Measurements from ENCODE around the gene PUM2. TPM values are rescaled to one million over a fixed set of nuclear protein-coding genes. Genes with fewer than 3 reads are reported as not detected.

Gene PUM2
- total RNA-seq, 1 donor from 2014 or later = 22.4 TPM

DNA sequence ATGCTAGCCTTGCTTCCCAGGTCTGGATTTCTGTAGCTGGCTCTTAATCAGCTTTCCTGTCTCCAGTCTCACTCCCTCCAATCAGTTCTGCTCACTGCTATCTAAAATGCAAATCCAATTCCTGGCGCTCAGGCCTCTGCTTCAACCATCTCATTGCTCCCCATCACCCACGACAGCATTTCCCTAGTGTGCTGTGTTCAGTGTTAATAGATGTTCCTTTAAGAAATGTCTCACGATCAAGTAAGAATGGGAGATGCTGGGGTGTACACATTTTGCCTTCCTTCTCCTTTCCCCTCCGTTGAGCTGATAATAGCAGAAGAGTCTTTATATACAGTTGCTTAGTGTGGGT is 1.6 kb upstream of the PUM2 start:
- Histone ChIP-seq H3K36me3 (no peaks in the 10 kb centered on the region), H3K27ac (peak overlapping the region; percentile 20 to 93), H3K27me3 (no peaks in the 10 kb centered on the region), H3K4me3 (no peak overlapping the region), H3K4me1 (peaks cover 0 to 18% of the 10 kb centered on the region in 2 donors), H3K9me3 (no peaks in the 10 kb centered on the region)
- TF ChIP-seq, protein P1, sequence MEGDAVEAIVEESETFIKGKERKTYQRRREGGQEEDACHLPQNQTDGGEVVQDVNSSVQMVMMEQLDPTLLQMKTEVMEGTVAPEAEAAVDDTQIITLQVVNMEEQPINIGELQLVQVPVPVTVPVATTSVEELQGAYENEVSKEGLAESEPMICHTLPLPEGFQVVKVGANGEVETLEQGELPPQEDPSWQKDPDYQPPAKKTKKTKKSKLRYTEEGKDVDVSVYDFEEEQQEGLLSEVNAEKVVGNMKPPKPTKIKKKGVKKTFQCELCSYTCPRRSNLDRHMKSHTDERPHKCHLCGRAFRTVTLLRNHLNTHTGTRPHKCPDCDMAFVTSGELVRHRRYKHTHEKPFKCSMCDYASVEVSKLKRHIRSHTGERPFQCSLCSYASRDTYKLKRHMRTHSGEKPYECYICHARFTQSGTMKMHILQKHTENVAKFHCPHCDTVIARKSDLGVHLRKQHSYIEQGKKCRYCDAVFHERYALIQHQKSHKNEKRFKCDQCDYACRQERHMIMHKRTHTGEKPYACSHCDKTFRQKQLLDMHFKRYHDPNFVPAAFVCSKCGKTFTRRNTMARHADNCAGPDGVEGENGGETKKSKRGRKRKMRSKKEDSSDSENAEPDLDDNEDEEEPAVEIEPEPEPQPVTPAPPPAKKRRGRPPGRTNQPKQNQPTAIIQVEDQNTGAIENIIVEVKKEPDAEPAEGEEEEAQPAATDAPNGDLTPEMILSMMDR (IDR thresholded peaks at IDR 0.05) = no peak
- DNase-seq (ENCODE audit: low spot score in 2 of 2) = no peak
- intact Hi-C loops (cut with DNase I) = no loop called here

DNA sequence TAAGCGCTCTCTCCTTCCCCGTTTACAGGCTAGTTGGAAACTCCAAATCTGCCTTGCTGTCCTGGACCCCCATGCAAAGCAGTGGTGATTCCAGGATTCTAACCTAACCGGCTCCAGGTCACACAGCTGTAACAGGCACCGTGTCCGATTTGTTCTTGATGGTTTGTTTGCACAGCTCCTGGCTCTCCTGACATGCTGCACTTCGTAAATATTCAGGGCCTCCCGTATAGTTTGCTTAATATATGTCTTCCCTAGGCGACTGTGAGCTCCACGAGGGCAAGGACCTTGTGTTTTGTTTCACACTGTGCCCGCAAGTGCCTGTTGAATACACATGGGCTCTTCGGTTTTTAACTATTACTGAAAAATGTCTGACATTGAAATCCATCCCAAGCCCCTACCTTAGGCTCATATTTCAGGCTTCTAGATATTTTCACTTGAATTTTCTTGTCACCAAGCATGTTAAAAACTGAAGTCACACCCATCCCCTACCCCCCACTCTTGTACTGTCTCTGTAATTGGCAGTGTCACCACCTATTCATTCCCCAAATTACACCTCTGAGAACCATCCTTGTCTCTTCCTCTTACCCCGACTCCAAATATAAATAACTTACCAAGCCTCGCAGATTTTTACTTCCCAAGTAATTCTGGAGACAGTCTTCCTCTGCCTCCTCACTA is 1.0 kb upstream of the PUM2 start:
- no peaks in the 10 kb centered on the region for H3K9me3 ChIP-seq
- no peak for DNase-seq (ENCODE audit: low spot score in 2 of 2)
- H3K4me3 ChIP-seq = peak overlapping the region; percentile 76 to 94
- H3K4me1 ChIP-seq = peaks cover 0 to 22% of the 10 kb centered on the region in 2 donors
- no peaks in the 10 kb centered on the region for H3K36me3 ChIP-seq
- TF ChIP-seq, protein P1 (IDR thresholded peaks at IDR 0.05) = no peak
- peak overlapping the region; percentile 88 to 93 for H3K27ac ChIP-seq
- intact Hi-C loops (cut with DNase I) = loop anchor here (1.0 to 2.0 kb wide), 2 partner anchors 71 to 300 kb away; partner anchors contain the start of gene HS1BP3
- H3K27me3 ChIP-seq = no peaks in the 10 kb centered on the region

DNA sequence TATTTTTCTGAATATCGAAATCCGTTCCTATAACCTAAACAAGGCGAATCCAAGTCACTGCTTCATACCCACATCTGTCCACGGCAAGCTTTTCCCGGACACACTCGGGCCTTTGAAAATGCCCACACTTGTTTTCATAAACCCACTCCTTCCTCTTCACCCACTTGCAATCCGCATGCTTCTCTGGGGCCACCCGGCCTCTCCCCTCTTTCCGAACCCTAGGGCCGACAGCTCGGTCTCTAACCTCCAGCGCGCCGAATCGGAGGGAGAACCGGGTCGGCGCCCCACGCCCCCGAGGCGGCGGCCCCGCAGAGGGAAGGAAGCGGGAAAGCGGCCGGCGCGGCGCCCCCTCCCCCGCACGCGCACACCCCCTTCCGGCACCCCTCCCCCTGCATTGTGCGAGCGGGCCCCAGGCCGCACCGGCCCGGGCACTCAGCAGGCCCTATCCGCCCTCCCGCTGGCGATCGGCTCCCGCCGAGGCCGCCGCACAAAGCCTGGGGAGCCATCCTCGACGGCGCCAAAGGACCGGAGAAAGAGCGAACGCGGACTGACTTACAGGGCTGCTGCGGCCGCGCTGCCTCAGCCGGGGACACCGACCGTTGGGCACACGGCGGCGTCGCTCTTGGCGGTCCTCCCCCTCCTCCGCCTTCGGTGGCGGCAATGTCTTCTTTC is 467 bp downstream of the PUM2 start:
- DNase-seq (ENCODE audit: low spot score in 2 of 2) = peak in 1 of 2 donors; percentile 67
- H3K27me3 ChIP-seq = no peaks in the 10 kb centered on the region
- TF ChIP-seq, protein P1 (IDR thresholded peaks at IDR 0.05) = no peak
- H3K4me1 ChIP-seq = peaks cover 0 to 29% of the 10 kb centered on the region in 2 donors
- peak overlapping the region; percentile 88 to 93 for H3K27ac ChIP-seq
- peak overlapping the region; percentile 76 to 94 for H3K4me3 ChIP-seq
- no peaks in the 10 kb centered on the region for H3K36me3 ChIP-seq
- no peaks in the 10 kb centered on the region for H3K9me3 ChIP-seq
- intact Hi-C loops (cut with DNase I) = loop anchor here (1.0 to 2.0 kb wide), 2 partner anchors 24 to 73 kb away; no protein-coding TSS in a partner anchor

DNA sequence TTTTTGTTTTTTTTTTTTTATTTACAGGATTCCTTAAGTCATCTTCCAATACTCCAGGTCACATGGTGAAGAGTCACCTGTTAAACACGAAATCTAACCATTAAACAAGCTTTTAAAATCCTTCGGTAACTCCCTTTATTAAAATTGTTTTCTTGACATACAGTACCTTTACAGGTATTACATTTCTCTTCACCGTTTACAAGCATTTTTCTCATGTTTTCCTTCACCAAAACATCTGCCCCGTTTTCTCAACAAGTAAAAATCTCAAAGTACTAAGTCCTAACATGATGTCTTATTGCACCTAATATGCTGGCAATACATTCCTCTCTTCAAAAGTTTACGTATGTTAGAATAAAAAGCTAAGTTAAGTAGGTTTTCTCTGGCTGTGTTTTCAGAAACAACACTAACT is 1.1 kb downstream of the PUM2 start:
- intact Hi-C loops (cut with DNase I) = no loop called here
- H3K4me1 ChIP-seq = peaks cover 0 to 29% of the 10 kb centered on the region in 2 donors

DNA sequence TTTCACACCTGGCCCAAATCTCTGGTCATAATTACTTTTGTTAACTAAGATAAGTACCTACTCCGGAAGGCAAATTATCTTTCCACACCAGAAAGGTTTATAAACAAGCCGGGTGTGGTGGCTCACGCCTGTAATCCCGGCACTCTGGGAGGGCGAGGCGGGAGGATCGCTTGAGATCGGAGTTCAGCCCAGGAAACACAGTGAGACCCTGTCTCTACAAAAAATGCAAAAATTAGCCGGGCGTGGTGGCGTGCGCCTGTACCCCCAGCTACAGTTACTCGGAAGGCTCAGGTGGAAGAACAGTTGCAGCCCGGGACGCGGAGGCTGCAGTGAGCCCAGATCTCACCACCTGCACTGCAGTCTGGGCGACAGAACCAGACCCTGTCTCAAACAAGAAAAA is 2.1 kb downstream of the PUM2 start:
- TF ChIP-seq, protein P1 (IDR thresholded peaks at IDR 0.05) = no peak
- H3K27me3 ChIP-seq = no peaks in the 10 kb centered on the region
- no peak for DNase-seq (ENCODE audit: low spot score in 2 of 2)
- no peaks in the 10 kb centered on the region for H3K9me3 ChIP-seq
- H3K36me3 ChIP-seq = no peaks in the 10 kb centered on the region
- peaks cover 0 to 29% of the 10 kb centered on the region in 2 donors for H3K4me1 ChIP-seq
- peak overlapping the region in 1 of 2 donors; percentile 76 for H3K4me3 ChIP-seq
- intact Hi-C loops (cut with DNase I) = no loop called here
- no peak overlapping the region for H3K27ac ChIP-seq

More for the DNA sequence above, 1.1 kb downstream of the PUM2 start:
- H3K36me3 ChIP-seq = no peaks in the 10 kb centered on the region
- TF ChIP-seq, protein P1 (IDR thresholded peaks at IDR 0.05) = no peak
- H3K27ac ChIP-seq = no peak overlapping the region
- peak overlapping the region; percentile 76 to 94 for H3K4me3 ChIP-seq
- no peaks in the 10 kb centered on the region for H3K9me3 ChIP-seq
- no peak for DNase-seq (ENCODE audit: low spot score in 2 of 2)
- H3K27me3 ChIP-seq = no peaks in the 10 kb centered on the region
